Astrocyte (in vitro differentiated cells and primary cell): ENCODE data around the gene GDF2. TPM values are rescaled to one million over a fixed set of nuclear protein-coding genes. Genes with fewer than 3 reads are reported as not detected.
A peak's percentile ranks its signal among the peaks of the same experiment; 100 is the strongest.

Experiments
- DNase-seq: peaks from one replicate; pipeline ENCODE4 v3.0.0-alpha.2; 2010; ENCODE audit warnings: low read depth
- FAIRE-seq: peaks from 2 replicates; lab custom pipeline; 2011; peaks lifted over from hg19 to GRCh38; lab: Jason Lieb, UNC
- H2AFZ ChIP-seq: 2 replicates; pipeline ENCODE4 v1.6.0; 2012; ENCODE audit warnings: low read depth, low read length, inconsistent platforms
- H3K27ac ChIP-seq: 2 replicates; pipeline ENCODE4 v1.5.1; 2011; ENCODE audit warnings: low read depth, low read length, inconsistent platforms
- H3K27me3 ChIP-seq: 2 replicates; pipeline ENCODE4 v1.6.0; 2011; ENCODE audit warnings: low read length, inconsistent platforms; ENCODE audit not compliant: insufficient read depth
- H3K36me3 ChIP-seq: 2 replicates; pipeline ENCODE4 v1.5.1; 2011; ENCODE audit warnings: low read length, inconsistent platforms; ENCODE audit not compliant: insufficient read depth
- H3K4me1 ChIP-seq: 2 replicates; pipeline ENCODE4 v1.5.1; 2011; ENCODE audit warnings: low read length, inconsistent platforms; ENCODE audit not compliant: insufficient read depth
- H3K4me2 ChIP-seq: 2 replicates; pipeline ENCODE4 v1.6.0; 2012; ENCODE audit warnings: low read length, inconsistent platforms
- H3K4me3 ChIP-seq: 2 replicates; pipeline ENCODE4 v1.5.1; 2011; ENCODE audit warnings: low read depth, mild to moderate bottlenecking, low read length, inconsistent platforms; ENCODE audit not compliant: insufficient read depth
- H3K79me2 ChIP-seq: 2 replicates; pipeline ENCODE4 v1.6.0; 2012; ENCODE audit warnings: mild to moderate bottlenecking, low read length, inconsistent platforms; ENCODE audit not compliant: insufficient read depth
- H3K9ac ChIP-seq: 2 replicates; pipeline ENCODE4 v1.6.0; 2012; ENCODE audit warnings: mild to moderate bottlenecking, low read length, inconsistent platforms
- H3K9me3 ChIP-seq: 2 replicates; pipeline ENCODE4 v1.5.1; 2012; ENCODE audit warnings: low read depth, mild to moderate bottlenecking, low read length, inconsistent platforms; ENCODE audit not compliant: insufficient read depth
- H4K20me1 ChIP-seq: 2 replicates; pipeline ENCODE4 v1.6.0; 2012; ENCODE audit warnings: low read length, inconsistent platforms; ENCODE audit not compliant: insufficient read depth
- H3K27ac Mint-ChIP-seq: one replicate; pipeline ENCODE4 v1.8.0; 2021; ENCODE audit warnings: mild to moderate bottlenecking, mixed read lengths; ENCODE audit not compliant: unreplicated experiment
- H3K27me3 Mint-ChIP-seq: one replicate; pipeline ENCODE4 v1.8.0; 2021; ENCODE audit warnings: low read depth, mixed read lengths; ENCODE audit not compliant: unreplicated experiment
- H3K36me3 Mint-ChIP-seq: one replicate; pipeline ENCODE4 v1.8.0; 2021; ENCODE audit warnings: low read depth, mixed read lengths; ENCODE audit not compliant: unreplicated experiment
- H3K4me1 Mint-ChIP-seq: one replicate; pipeline ENCODE4 v1.8.0; 2021; ENCODE audit warnings: low read depth, mixed read lengths; ENCODE audit not compliant: unreplicated experiment
- H3K4me3 Mint-ChIP-seq: one replicate; pipeline ENCODE4 v1.8.0; 2021; ENCODE audit warnings: mild to moderate bottlenecking, moderate library complexity, mixed read lengths; ENCODE audit not compliant: unreplicated experiment
- H3K9me3 Mint-ChIP-seq: one replicate; pipeline ENCODE4 v1.8.0; 2021; ENCODE audit warnings: mild to moderate bottlenecking, mixed read lengths; ENCODE audit not compliant: unreplicated experiment
- EZH2 ChIP-seq: IDR thresholded peaks from 2 replicates; pipeline ENCODE4 v1.6.1; 2012; ENCODE audit warnings: mild to moderate bottlenecking, low read length, inconsistent platforms; ENCODE audit not compliant: insufficient read depth
- total RNA-seq: library from RNA; stranded (reverse); gene quantifications from 2 replicates; pipeline ENCODE4 v1.2.1, GENCODE V29; 2021
- TF ChIP-seq, protein P1 (sequence below): IDR thresholded peaks from 2 replicates; pipeline ENCODE4 v1.5.1; 2011; ENCODE audit warnings: low read depth, mild to moderate bottlenecking, inconsistent platforms, low read length, moderate library complexity; ENCODE audit not compliant: insufficient read depth

Gene GDF2
- total RNA-seq, 1 donor from 2014 or later, result not detected

DNA sequence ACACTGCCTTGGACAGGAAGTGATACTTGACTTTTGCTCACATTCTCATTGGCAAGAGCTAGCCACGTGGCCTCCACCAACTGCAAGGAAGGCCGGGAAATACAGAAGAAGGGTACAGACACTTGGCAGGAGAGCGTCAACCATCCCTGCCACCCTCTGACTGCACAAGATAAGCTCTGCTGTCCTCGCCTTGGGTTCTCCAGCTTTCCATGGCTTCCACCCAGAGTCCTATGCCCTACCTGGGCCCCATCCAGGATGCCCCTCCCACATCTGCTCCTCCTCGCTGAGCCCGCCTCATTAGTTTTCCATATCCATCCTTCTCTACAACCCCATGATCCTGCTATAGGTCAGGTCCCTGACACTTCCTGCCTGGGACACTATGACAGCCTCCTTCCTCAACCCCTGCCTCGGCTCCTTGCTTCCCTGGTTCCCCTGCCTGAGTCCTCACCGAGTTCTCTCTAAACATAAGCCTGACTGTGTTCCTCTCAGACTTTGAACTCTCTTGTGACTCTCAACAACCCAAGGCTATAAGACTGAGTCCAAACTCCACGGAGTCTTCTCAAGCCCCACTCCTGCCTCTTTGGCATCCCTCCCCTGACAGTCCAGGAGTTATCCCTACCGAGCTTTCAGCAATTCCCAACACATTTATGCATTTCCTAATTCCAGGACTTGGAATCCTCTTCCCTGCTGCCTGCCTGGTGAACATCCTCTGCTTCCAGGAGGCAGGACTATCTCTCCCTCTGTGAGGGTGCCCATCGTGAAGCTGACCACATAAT is 45.5 kb upstream of the GDF2 start:
- peaks cover 11% of the 10 kb centered on the region for H3K9me3 Mint-ChIP-seq
- peaks cover 2% of the 10 kb centered on the region for H3K4me1 Mint-ChIP-seq

DNA sequence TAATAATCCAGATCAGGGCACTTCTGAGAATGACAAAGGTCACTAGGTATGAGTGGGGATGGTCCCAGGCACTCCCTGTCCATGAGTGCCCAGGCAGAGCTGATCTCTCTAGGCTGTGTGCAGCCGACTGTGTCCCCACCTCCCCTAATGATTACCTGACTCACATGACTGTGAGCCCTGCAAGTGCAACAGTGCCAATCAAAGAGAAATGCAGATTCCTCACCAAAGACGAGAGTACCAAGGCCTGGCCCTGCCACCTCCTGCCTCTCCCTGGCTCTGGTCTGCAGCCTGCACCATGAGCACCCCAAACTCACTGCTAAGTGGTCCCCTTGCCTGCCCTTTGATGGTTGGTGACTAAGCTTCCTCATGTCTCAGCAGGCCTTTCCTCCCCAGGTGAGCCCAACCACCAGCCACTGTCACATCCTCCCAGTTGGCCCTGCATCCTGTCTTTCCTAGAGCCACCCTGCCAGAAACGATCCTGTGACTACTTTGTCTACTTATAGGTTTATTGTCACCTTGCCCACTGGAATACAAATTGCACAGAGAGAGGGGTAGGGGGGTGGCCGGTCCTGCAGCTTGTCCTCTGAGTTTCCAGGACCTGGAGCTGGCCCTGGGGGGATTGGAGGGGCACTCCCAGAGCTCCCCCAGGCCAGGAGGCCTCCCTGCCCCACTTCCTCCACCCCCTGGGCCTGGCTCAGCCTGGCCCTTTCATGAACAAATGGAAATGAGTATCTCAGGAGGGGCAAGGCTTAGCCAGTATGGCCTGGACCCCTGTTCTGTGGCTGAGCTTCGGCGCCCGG is 44.7 kb upstream of the GDF2 start:
- DNase-seq (no peak), FAIRE-seq (no peak)
- no peaks in the 10 kb centered on the region for H3K27me3 ChIP-seq
- no peaks in the 10 kb centered on the region for H4K20me1 ChIP-seq
- H3K27me3 Mint-ChIP-seq, result peaks cover 42% of the 10 kb centered on the region
- no peak overlapping the region for H3K27ac Mint-ChIP-seq
- H3K79me2 ChIP-seq, result no peaks in the 10 kb centered on the region
- H2AFZ ChIP-seq, result no peak overlapping the region
- peaks cover 11% of the 10 kb centered on the region for H3K9me3 Mint-ChIP-seq
- H3K4me1 ChIP-seq, result no peaks in the 10 kb centered on the region
- H3K36me3 Mint-ChIP-seq, result no peaks in the 10 kb centered on the region
- H3K36me3 ChIP-seq, result no peaks in the 10 kb centered on the region
- no peak overlapping the region for H3K4me3 ChIP-seq
- H3K9me3 ChIP-seq, result no peaks in the 10 kb centered on the region
- no peak overlapping the region for H3K4me3 Mint-ChIP-seq
- H3K4me2 ChIP-seq, result no peak overlapping the region
- H3K4me1 Mint-ChIP-seq, result peaks cover 2% of the 10 kb centered on the region
- TF ChIP-seq, protein P1, sequence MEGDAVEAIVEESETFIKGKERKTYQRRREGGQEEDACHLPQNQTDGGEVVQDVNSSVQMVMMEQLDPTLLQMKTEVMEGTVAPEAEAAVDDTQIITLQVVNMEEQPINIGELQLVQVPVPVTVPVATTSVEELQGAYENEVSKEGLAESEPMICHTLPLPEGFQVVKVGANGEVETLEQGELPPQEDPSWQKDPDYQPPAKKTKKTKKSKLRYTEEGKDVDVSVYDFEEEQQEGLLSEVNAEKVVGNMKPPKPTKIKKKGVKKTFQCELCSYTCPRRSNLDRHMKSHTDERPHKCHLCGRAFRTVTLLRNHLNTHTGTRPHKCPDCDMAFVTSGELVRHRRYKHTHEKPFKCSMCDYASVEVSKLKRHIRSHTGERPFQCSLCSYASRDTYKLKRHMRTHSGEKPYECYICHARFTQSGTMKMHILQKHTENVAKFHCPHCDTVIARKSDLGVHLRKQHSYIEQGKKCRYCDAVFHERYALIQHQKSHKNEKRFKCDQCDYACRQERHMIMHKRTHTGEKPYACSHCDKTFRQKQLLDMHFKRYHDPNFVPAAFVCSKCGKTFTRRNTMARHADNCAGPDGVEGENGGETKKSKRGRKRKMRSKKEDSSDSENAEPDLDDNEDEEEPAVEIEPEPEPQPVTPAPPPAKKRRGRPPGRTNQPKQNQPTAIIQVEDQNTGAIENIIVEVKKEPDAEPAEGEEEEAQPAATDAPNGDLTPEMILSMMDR, result no peak
- TF ChIP-seq EZH2, result no peak
- no peak overlapping the region for H3K27ac ChIP-seq
- no peak overlapping the region for H3K9ac ChIP-seq

More for the DNA sequence above, 45.5 kb upstream of the GDF2 start:
- no peak overlapping the region for H3K4me2 ChIP-seq
- H3K27ac Mint-ChIP-seq, result peak overlapping the region; percentile 14
- H3K36me3 ChIP-seq, result no peaks in the 10 kb centered on the region
- H3K4me3 Mint-ChIP-seq, result no peak overlapping the region
- no peaks in the 10 kb centered on the region for H3K9me3 ChIP-seq
- H3K27ac ChIP-seq, result no peak overlapping the region
- no peak overlapping the region for H2AFZ ChIP-seq
- TF ChIP-seq EZH2, result no peak
- TF ChIP-seq, protein P1, result no peak
- FAIRE-seq (no peak), DNase-seq (no peak)
- H4K20me1 ChIP-seq, result no peaks in the 10 kb centered on the region
- no peaks in the 10 kb centered on the region for H3K4me1 ChIP-seq
- H3K27me3 ChIP-seq, result no peaks in the 10 kb centered on the region
- H3K27me3 Mint-ChIP-seq, result peaks cover 34% of the 10 kb centered on the region
- no peaks in the 10 kb centered on the region for H3K79me2 ChIP-seq
- H3K9ac ChIP-seq, result no peak overlapping the region
- no peak overlapping the region for H3K4me3 ChIP-seq
- H3K36me3 Mint-ChIP-seq, result no peaks in the 10 kb centered on the region

DNA sequence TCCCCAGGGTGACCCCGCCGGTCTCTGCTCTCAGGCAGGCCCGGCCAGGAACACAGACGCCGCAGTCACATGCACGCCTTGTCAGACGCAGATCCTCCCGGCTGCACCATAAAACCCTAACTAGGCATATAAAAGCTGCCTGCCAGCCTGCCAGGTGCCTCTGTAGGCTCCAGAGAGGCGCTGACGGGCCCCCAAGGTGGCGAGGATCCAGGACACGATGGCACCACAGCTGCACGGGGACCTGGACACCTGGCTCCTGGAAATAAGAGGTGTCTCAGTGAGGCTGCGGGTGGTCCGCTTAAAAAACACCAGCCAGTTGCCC is 44.1 kb upstream of the GDF2 start:
- Mint-ChIP-seq H3K9me3 (peaks cover 9% of the 10 kb centered on the region), H3K4me3 (no peak overlapping the region), H3K27me3 (peaks cover 46% of the 10 kb centered on the region), H3K27ac (no peak overlapping the region), H3K4me1 (peaks cover 2% of the 10 kb centered on the region), H3K36me3 (no peaks in the 10 kb centered on the region)
- Histone ChIP-seq H3K9me3 (no peaks in the 10 kb centered on the region), H3K4me1 (no peaks in the 10 kb centered on the region), H3K27ac (no peak overlapping the region), H3K27me3 (no peaks in the 10 kb centered on the region), H3K4me3 (no peak overlapping the region), H3K4me2 (no peak overlapping the region), H3K9ac (no peak overlapping the region), H3K79me2 (no peaks in the 10 kb centered on the region), H2AFZ (no peak overlapping the region), H4K20me1 (no peaks in the 10 kb centered on the region), H3K36me3 (no peaks in the 10 kb centered on the region)
- DNase-seq, result no peak
- no peak for TF ChIP-seq EZH2
- TF ChIP-seq, protein P1, result no peak
- FAIRE-seq, result no peak
